B cell (primary cell): ENCODE results near the gene HOMEZ. TPM values are rescaled to one million over a fixed set of nuclear protein-coding genes. Genes with fewer than 3 reads are reported as not detected.

Source experiments
- ATAC-seq: fragments of 200-7000 bp; cut with Tn5 transposase; one replicate; pipeline ENCODE4 v1.10.0; 2021; ENCODE audit warnings: low read depth, mild to moderate bottlenecking, moderate number of reproducible peaks, moderate library complexity
- CTCF ChIA-PET: fragments of 350-600 bp; sonication (Branson Sonifier 250); formaldehyde crosslinking; loops from one replicate; lab custom pipeline; 2021; ENCODE audit warnings: antibody characterized with exemption, inconsistent platforms; lab: Charles Lee
- POLR2A ChIA-PET: fragments of 350-600 bp; sonication (Branson Sonifier 250); formaldehyde crosslinking; loops from one replicate; lab custom pipeline; 2021; ENCODE audit warnings: antibody characterized with exemption; lab: Charles Lee
- DNase-seq: peaks from one replicate; pipeline ENCODE4 v3.0.0; 2013
- H2AFZ ChIP-seq: 2 replicates; pipeline ENCODE4 v1.6.1; 2012; ENCODE audit warnings: mild to moderate bottlenecking, low read depth, low read length; ENCODE audit not compliant: insufficient read depth, poor library complexity, severe bottlenecking
- H3K27ac ChIP-seq, 2 donors: 1 replicate in 1 of 2; 2 replicates in 1 of 2; pipeline ENCODE4 v1.5.1; 2012 to 2013; ENCODE audit warnings: low read length in 2 of 2, mild to moderate bottlenecking in 2 of 2, moderate library complexity in 1 of 2
- H3K27me3 ChIP-seq, 4 experiments: fragments of 200-600 bp in 1 of 4; sonication (generic) in 1 of 4; replicated peaks in 1 of 4; 1 replicate in 2 of 4; 2 replicates in 2 of 4; pipeline versions ENCODE4 v1.6.1 to v1.7.0; 2013 to 2016; ENCODE audit warnings: low read length in 3 of 4, mild to moderate bottlenecking in 2 of 4, mixed read lengths in 1 of 4, moderate library complexity in 1 of 4; ENCODE audit not compliant: insufficient read depth in 4 of 4, control insufficient read depth in 3 of 4; ENCODE audit errors: control extremely low read depth in 1 of 4
- H3K36me3 ChIP-seq, 2 experiments: replicated peaks in 1 of 2; 1 replicate in 1 of 2; 2 replicates in 1 of 2; pipeline versions ENCODE4 v1.6.1 to v1.7.1; 2013; ENCODE audit warnings: low read length in 1 of 2; ENCODE audit not compliant: insufficient read depth in 2 of 2, control insufficient read depth in 1 of 2; ENCODE audit errors: control extremely low read depth in 1 of 2, extremely low read depth in 1 of 2
- H3K4me1 ChIP-seq, 2 donors: fragments of 200-600 bp in 1 of 2; sonication (generic) in 1 of 2; 1 replicate in 1 of 2; 2 replicates in 1 of 2; pipeline versions ENCODE4 v1.5.1 to v1.6.1; 2013 to 2017; ENCODE audit warnings: low read length in 2 of 2; ENCODE audit not compliant: control insufficient read depth in 2 of 2, insufficient read depth in 2 of 2
- H3K4me2 ChIP-seq: replicated peaks from 2 replicates; pipeline ENCODE3; 2012; ENCODE audit warnings: mild to moderate bottlenecking, low read depth, low read length; ENCODE audit not compliant: poor library complexity, severe bottlenecking
- H3K4me3 ChIP-seq, 5 experiments: fragments of 200-600 bp in 1 of 5; sonication (generic) in 1 of 5; 1 replicate in 3 of 5; 2 replicates in 2 of 5; pipeline versions ENCODE4 v1.5.1 to v1.7.0; 2011 to 2016; ENCODE audit warnings: low read length in 4 of 5, mild to moderate bottlenecking in 4 of 5, low read depth in 2 of 5, control low read depth in 1 of 5, moderate library complexity in 1 of 5; ENCODE audit not compliant: insufficient read depth in 1 of 5; ENCODE audit errors: control extremely low read depth in 1 of 5, extremely low read depth in 1 of 5
- H3K79me2 ChIP-seq: fragments of 200-600 bp; sonication (generic); one replicate; pipeline ENCODE4 v1.6.0; 2016; ENCODE audit warnings: low read length; ENCODE audit not compliant: control insufficient read depth, insufficient read depth
- H3K9ac ChIP-seq: fragments of 200-600 bp; sonication (generic); 2 replicates; pipeline ENCODE4 v1.6.1; 2017; ENCODE audit warnings: mild to moderate bottlenecking, low read length, moderate library complexity
- H3K9me3 ChIP-seq, 3 donors: one replicate each; pipeline versions ENCODE4 v1.6.1 to v1.7.1; 2013; ENCODE audit warnings: low read length in 2 of 3; ENCODE audit not compliant: control insufficient read depth in 2 of 3, insufficient read depth in 1 of 3; ENCODE audit errors: control extremely low read depth in 1 of 3
- H4K20me1 ChIP-seq: 2 replicates; pipeline ENCODE4 v1.6.0; 2012; ENCODE audit warnings: mild to moderate bottlenecking, low read length; ENCODE audit not compliant: insufficient read depth, control insufficient read depth, poor library complexity, severe bottlenecking
- H3K27ac Mint-ChIP-seq: one replicate; pipeline ENCODE4 v1.8.0; 2021; ENCODE audit warnings: mixed read lengths
- H3K27me3 Mint-ChIP-seq: one replicate; pipeline ENCODE4 v1.8.0; 2021; ENCODE audit warnings: mixed read lengths
- H3K4me1 Mint-ChIP-seq: one replicate; pipeline ENCODE4 v1.8.0; 2021; ENCODE audit warnings: mixed read lengths
- H3K4me3 Mint-ChIP-seq: one replicate; pipeline ENCODE4 v1.8.0; 2021; ENCODE audit warnings: mixed read lengths
- H3K9me3 Mint-ChIP-seq: one replicate; pipeline ENCODE4 v1.8.0; 2022; ENCODE audit warnings: mixed read lengths; ENCODE audit not compliant: insufficient read depth
- EZH2 ChIP-seq: IDR thresholded peaks from 2 replicates; pipeline ENCODE4 v1.6.1; 2012; ENCODE audit warnings: borderline replicate concordance, low read depth, mild to moderate bottlenecking, moderate library complexity, low read length; ENCODE audit not compliant: insufficient read depth, poor library complexity, severe bottlenecking
- WGBS: methylation state at CpG from one replicate; pipeline ENCODE4 v1.1.5; 2013; ENCODE audit warnings: missing lambda C conversion rate; ENCODE audit not compliant: insufficient coverage; 5-methylcytosine and 5-hydroxymethylcytosine counted together
- intact Hi-C: fragments of 100-400 bp; cut with micrococcal nuclease; formaldehyde crosslinking; loops from one replicate; pipeline ENCODE4 v1.10.0; 2022
- polyA minus RNA-seq: library from RNA; depleted of rRNA, polyadenylated mRNA; stranded (reverse); fragments of >200 nt; gene quantifications from 2 replicates; pipeline ENCODE4 v1.2.3, GENCODE V29; 2012
- polyA plus RNA-seq: library from polyadenylated mRNA; depleted of rRNA; stranded (reverse); fragments of >200 nt; gene quantifications from 2 replicates; pipeline ENCODE4 v1.2.3, GENCODE V29; 2012
- total RNA-seq, 2 donors: library from RNA; stranded (reverse); fragments of 120-200 nt in 1 of 2; gene quantifications; 1 replicate in 1 of 2; 2 replicates in 1 of 2; pipeline versions ENCODE4 v1.2.3 to v1.2.4, GENCODE V29; 2013 to 2022
- TF ChIP-seq, protein P1 (sequence below): fragments of 200-600 bp; IDR thresholded peaks from one replicate; pipeline ENCODE4 v1.8.0; 2022; ENCODE audit warnings: antibody characterized with exemption, mild to moderate bottlenecking

HOMEZ gene, protein sequence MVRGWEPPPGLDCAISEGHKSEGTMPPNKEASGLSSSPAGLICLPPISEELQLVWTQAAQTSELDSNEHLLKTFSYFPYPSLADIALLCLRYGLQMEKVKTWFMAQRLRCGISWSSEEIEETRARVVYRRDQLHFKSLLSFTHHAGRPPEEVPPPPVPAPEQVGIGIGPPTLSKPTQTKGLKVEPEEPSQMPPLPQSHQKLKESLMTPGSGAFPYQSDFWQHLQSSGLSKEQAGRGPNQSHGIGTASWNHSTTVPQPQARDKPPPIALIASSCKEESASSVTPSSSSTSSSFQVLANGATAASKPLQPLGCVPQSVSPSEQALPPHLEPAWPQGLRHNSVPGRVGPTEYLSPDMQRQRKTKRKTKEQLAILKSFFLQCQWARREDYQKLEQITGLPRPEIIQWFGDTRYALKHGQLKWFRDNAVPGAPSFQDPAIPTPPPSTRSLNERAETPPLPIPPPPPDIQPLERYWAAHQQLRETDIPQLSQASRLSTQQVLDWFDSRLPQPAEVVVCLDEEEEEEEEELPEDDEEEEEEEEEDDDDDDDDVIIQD
- 15.5 TPM in 2 replicates for total RNA-seq
- total RNA-seq (2013) = 10.4 TPM
- polyA plus RNA-seq = 3.2 and 4.2 TPM in 2 replicates
- polyA minus RNA-seq = 13.2 and 13.3 TPM in 2 replicates

DNA sequence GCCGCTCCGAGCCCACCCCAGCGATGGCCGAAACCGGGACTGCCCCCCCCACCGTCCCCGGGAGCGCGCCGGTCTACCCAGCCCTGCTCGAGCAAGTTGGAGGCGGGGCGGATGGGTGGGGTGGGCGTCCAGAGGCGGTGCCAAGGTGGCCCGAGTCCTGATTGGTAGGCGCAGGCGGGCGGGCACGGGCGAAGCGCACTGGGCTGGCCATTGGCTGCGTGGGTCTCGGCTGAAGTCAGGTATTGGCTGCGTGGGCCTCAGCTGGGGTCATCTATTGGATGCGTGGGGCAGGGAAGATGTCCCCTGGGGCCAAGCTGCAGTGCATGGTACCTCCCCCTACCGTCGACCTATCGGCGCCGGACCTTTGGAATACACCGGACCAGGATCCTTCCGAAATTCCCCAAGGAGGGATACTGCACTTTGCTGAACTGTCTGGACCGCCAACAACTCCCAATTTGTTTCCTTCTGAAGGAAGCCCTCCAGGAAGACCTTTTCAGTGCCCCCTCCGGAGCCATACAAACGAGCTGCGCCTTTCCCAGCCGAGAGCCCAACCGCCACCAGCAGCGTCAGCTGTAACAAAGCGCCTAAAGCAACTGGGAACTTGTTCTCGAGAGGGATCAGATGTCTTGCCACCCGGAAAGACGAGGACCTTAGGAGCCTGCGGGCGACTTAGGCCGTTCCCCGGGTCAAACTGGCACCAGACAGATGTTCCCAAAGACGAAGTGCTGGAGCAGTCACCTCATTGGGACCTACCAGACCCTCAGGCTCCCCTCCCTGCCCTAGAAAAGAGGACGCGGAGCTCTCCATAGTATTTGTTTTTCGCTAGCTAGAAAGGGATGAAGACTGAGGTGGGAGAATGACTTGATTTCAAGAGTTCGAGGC lies at the start of gene HOMEZ:
HOMEZ (minus strand) TSS at position 113 of the 882 bp plus-strand sequence. CDS start 180 bp downstream, outside the sequence.
- no peaks in the 10 kb centered on the region for H4K20me1 ChIP-seq
- DNase-seq (peak; percentile 97), ATAC-seq (peak; percentile 97)
- intact Hi-C loops = loop anchor here (1.0 to 10.0 kb wide), 8 partner anchors 9 to 697 kb away; partner anchors contain the start of genes ACIN1, AP1G2, C14orf119 and DAD1
- H3K4me2 ChIP-seq = peak within 1 kb of the TSS; percentile 84
- H3K27me3 ChIP-seq = no peaks in the 10 kb centered on the region
- H3K4me3 Mint-ChIP-seq = peak within 1 kb of the TSS; percentile 98
- no peaks in the 10 kb centered on the region for H3K9me3 Mint-ChIP-seq
- peak within 1 kb of the TSS; percentile 93 for H3K27ac Mint-ChIP-seq
- peak within 1 kb of the TSS; percentile 49 to 83 for H3K27ac ChIP-seq
- H3K27me3 Mint-ChIP-seq = no peaks in the 10 kb centered on the region
- CTCF ChIA-PET = interaction anchor here (0.5 to 4.6 kb wide), 8 partner anchors 13 to 346 kb away, joined by 3 to 56 read pairs (median 4); partner anchors contain the start of genes PABPN1 and PPP1R3E
- under 1% methylated on average over 49 of the region's 53 CpGs for WGBS
- H3K4me3 ChIP-seq = peak within 1 kb of the TSS; percentile 56 to 90 (median 83)
- H3K4me1 Mint-ChIP-seq = peaks cover 23% of the 10 kb centered on the region
- no peak for TF ChIP-seq EZH2
- TF ChIP-seq, protein P1, sequence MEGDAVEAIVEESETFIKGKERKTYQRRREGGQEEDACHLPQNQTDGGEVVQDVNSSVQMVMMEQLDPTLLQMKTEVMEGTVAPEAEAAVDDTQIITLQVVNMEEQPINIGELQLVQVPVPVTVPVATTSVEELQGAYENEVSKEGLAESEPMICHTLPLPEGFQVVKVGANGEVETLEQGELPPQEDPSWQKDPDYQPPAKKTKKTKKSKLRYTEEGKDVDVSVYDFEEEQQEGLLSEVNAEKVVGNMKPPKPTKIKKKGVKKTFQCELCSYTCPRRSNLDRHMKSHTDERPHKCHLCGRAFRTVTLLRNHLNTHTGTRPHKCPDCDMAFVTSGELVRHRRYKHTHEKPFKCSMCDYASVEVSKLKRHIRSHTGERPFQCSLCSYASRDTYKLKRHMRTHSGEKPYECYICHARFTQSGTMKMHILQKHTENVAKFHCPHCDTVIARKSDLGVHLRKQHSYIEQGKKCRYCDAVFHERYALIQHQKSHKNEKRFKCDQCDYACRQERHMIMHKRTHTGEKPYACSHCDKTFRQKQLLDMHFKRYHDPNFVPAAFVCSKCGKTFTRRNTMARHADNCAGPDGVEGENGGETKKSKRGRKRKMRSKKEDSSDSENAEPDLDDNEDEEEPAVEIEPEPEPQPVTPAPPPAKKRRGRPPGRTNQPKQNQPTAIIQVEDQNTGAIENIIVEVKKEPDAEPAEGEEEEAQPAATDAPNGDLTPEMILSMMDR = no peak
- peaks cover 13 to 17% of the 10 kb centered on the region in 2 donors for H3K4me1 ChIP-seq
- POLR2A ChIA-PET = interaction anchor here (0.6 to 1.7 kb wide), 5 partner anchors 9 to 1365 kb away, joined by 3 to 26 read pairs (median 8); partner anchors contain the start of genes PABPN1 and PPP1R3E
- H3K9ac ChIP-seq = peak within 1 kb of the TSS; percentile 83
- H3K36me3 ChIP-seq = no peaks in the 10 kb centered on the region
- no peaks in the 10 kb centered on the region for H3K9me3 ChIP-seq
- peaks cover 10% of the 10 kb centered on the region for H3K79me2 ChIP-seq
- peak within 1 kb of the TSS; percentile 92 for H2AFZ ChIP-seq
